ENCODE results near the gene RYR1. TPM values are rescaled to one million over a fixed set of nuclear protein-coding genes. Genes with fewer than 3 reads are reported as not detected.

The RYR1 gene
- total RNA-seq, 2 experiments from 2014 or later, result 0.54 to 1.4 TPM

DNA sequence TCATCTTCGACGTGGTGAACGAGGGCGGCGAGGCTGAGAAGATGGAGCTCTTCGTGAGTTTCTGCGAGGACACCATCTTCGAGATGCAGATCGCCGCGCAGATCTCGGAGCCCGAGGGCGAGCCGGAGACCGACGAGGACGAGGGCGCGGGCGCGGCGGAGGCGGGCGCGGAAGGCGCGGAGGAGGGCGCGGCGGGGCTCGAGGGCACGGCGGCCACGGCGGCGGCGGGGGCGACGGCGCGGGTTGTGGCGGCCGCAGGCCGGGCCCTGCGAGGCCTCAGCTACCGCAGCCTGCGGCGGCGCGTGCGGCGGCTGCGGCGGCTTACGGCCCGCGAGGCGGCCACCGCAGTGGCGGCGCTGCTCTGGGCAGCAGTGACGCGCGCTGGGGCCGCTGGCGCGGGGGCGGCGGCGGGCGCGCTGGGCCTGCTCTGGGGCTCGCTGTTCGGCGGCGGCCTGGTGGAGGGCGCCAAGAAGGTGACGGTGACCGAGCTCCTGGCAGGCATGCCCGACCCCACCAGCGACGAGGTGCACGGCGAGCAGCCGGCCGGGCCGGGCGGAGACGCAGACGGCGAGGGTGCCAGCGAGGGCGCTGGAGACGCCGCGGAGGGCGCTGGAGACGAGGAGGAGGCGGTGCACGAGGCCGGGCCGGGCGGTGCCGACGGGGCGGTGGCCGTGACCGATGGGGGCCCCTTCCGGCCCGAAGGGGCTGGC, 131.6 kb downstream of the RYR1 start:
- BruUV-seq (replicated peaks), result no TSS peak
- Histone ChIP-seq H3K4me2 (ENCODE audit: low read length) (no peak overlapping the region), H3K9me2 (ENCODE audit: insufficient read depth, low read length) (no peaks in the 10 kb centered on the region), H3K79me2 (ENCODE audit: insufficient read depth, low read depth, low read length) (no peaks in the 10 kb centered on the region), H3K4me3 (ENCODE audit: low read depth, low read length, poor library complexity, severe bottlenecking) (no peak overlapping the region), H3K27ac (ENCODE audit: low read depth, low read length, poor library complexity, severe bottlenecking) (no peak overlapping the region), H3K36me3 (ENCODE audit: insufficient read depth, low read length) (no peaks in the 10 kb centered on the region), H2AFZ (ENCODE audit: low read length) (no peak overlapping the region), H4K20me1 (ENCODE audit: insufficient read depth, low read length) (no peaks in the 10 kb centered on the region), H3K9me3 (ENCODE audit: low read length) (no peaks in the 10 kb centered on the region), H3K4me1 (ENCODE audit: insufficient read depth, low read length, poor library complexity, severe bottlenecking) (no peaks in the 10 kb centered on the region)
- DNase-seq (ENCODE audit: low spot score), result no peak
- TF ChIP-seq EZH2phosphoT487 (IDR thresholded peaks at IDR 0.05; ENCODE audit: borderline replicate concordance, low read depth, low read length), result no peak
- TF ChIP-seq, protein P1, sequence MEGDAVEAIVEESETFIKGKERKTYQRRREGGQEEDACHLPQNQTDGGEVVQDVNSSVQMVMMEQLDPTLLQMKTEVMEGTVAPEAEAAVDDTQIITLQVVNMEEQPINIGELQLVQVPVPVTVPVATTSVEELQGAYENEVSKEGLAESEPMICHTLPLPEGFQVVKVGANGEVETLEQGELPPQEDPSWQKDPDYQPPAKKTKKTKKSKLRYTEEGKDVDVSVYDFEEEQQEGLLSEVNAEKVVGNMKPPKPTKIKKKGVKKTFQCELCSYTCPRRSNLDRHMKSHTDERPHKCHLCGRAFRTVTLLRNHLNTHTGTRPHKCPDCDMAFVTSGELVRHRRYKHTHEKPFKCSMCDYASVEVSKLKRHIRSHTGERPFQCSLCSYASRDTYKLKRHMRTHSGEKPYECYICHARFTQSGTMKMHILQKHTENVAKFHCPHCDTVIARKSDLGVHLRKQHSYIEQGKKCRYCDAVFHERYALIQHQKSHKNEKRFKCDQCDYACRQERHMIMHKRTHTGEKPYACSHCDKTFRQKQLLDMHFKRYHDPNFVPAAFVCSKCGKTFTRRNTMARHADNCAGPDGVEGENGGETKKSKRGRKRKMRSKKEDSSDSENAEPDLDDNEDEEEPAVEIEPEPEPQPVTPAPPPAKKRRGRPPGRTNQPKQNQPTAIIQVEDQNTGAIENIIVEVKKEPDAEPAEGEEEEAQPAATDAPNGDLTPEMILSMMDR (conservative IDR thresholded peaks at IDR 0.05; ENCODE audit: low read length), result no peak
- ChIA-PET POLR2A (interaction anchor here (0.5 kb wide), 1 partner anchor 73 kb away, joined by 3 read pairs; no protein-coding TSS in a partner anchor), CTCF (ENCODE audit: unreplicated experiment) (no interaction called here)
- intact Hi-C loops (cut with micrococcal nuclease; ENCODE audit: unreplicated experiment), result no loop called here

DNA sequence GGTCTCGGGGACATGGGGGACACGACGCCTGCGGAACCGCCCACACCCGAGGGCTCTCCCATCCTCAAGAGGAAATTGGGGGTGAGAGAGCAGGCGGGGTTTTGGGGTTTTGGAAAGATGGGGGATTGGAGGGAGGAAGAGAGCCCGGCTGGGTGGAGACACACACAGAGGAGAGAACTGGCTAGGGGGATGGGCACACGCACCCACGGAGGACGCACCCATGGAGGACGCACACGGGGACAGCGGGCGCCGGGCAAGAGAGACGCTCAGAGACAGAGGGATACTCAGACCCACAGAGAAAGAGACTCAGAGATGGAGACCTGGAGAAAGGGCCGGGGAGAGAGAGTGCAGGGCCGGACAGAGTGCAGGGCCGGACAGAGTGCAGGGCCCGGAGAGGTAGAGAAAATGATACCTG, 132.2 kb downstream of the RYR1 start:
- Histone ChIP-seq H3K4me2 (ENCODE audit: low read length) (no peak overlapping the region), H3K36me3 (ENCODE audit: insufficient read depth, low read length) (no peaks in the 10 kb centered on the region), H4K20me1 (ENCODE audit: insufficient read depth, low read length) (no peaks in the 10 kb centered on the region), H3K9me3 (ENCODE audit: low read length) (no peaks in the 10 kb centered on the region), H3K9me2 (ENCODE audit: insufficient read depth, low read length) (no peaks in the 10 kb centered on the region), H3K79me2 (ENCODE audit: insufficient read depth, low read depth, low read length) (no peaks in the 10 kb centered on the region), H3K4me3 (ENCODE audit: low read depth, low read length, poor library complexity, severe bottlenecking) (no peak overlapping the region), H3K27ac (ENCODE audit: low read depth, low read length, poor library complexity, severe bottlenecking) (no peak overlapping the region), H3K4me1 (ENCODE audit: insufficient read depth, low read length, poor library complexity, severe bottlenecking) (no peaks in the 10 kb centered on the region), H2AFZ (ENCODE audit: low read length) (no peak overlapping the region)
- intact Hi-C loops (cut with micrococcal nuclease; ENCODE audit: unreplicated experiment), result no loop called here
- no TSS peak for BruUV-seq (replicated peaks)
- no peak for TF ChIP-seq EZH2phosphoT487 (IDR thresholded peaks at IDR 0.05; ENCODE audit: borderline replicate concordance, low read depth, low read length)
- TF ChIP-seq, protein P1 (conservative IDR thresholded peaks at IDR 0.05; ENCODE audit: low read length), result no peak
- ChIA-PET CTCF (ENCODE audit: unreplicated experiment) (no interaction called here), POLR2A (no interaction called here)
- no peak for DNase-seq (ENCODE audit: low spot score)

DNA sequence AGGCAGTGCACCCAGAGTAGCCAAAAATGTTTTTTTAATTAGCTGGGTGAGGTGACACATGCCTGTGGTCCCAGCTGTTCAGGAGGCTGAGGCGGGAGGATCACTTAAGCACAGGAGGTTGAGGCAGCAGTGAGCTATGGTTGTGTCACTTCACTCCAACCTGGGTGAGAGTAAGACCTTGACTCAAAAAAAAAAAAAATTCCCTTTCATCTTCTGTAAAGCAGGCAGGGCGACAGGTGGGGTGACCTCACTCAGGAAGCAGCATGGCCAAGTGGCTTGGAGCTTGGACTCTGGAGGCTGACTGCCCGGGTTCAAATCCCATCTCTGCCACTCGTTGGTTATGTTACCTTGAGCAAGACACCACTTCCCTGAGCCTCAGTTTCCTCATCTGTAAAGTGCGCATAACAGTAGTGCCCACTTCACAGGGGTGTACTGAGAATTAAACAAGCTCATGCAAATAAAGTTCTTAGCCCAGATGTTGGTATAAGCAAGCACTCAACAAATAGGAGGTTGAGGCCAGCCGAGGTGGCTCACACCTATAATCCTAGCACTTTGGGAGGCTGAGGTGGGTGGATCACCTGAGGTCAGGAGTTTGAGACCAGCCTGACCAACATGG, 136.0 kb downstream of the RYR1 start:
- intact Hi-C loops (cut with micrococcal nuclease; ENCODE audit: unreplicated experiment), result no loop called here

More for the DNA sequence above, 136.0 kb downstream of the RYR1 start:
- DNase-seq (ENCODE audit: low spot score), result no peak
- CTCF ChIA-PET (ENCODE audit: unreplicated experiment), result no interaction called here
- TF ChIP-seq, protein P1 (conservative IDR thresholded peaks at IDR 0.05; ENCODE audit: low read length), result no peak
- TF ChIP-seq EZH2phosphoT487 (IDR thresholded peaks at IDR 0.05; ENCODE audit: borderline replicate concordance, low read depth, low read length), result no peak
- POLR2A ChIA-PET, result interaction anchor here (0.5 to 0.6 kb wide), 2 partner anchors 38 to 41 kb away, joined by 3 to 4 read pairs; no protein-coding TSS in a partner anchor
- Histone ChIP-seq H3K4me1 (ENCODE audit: insufficient read depth, low read length, poor library complexity, severe bottlenecking) (peaks cover under 1% of the 10 kb centered on the region), H3K9me2 (ENCODE audit: insufficient read depth, low read length) (no peaks in the 10 kb centered on the region), H3K4me3 (ENCODE audit: low read depth, low read length, poor library complexity, severe bottlenecking) (no peak overlapping the region), H3K36me3 (ENCODE audit: insufficient read depth, low read length) (no peaks in the 10 kb centered on the region), H3K9me3 (ENCODE audit: low read length) (no peaks in the 10 kb centered on the region), H3K79me2 (ENCODE audit: insufficient read depth, low read depth, low read length) (no peaks in the 10 kb centered on the region), H4K20me1 (ENCODE audit: insufficient read depth, low read length) (no peaks in the 10 kb centered on the region), H2AFZ (ENCODE audit: low read length) (no peak overlapping the region), H3K4me2 (ENCODE audit: low read length) (no peak overlapping the region), H3K27ac (ENCODE audit: low read depth, low read length, poor library complexity, severe bottlenecking) (no peak overlapping the region)
- BruUV-seq (replicated peaks), result no TSS peak

Data from OCI-LY7 (cell line).